GM13976 (cell line): ENCODE results near the gene HDAC5.

Experiments used
- DNase-seq: peaks from one replicate; pipeline ENCODE4 v3.0.0; 2012; ENCODE audit warnings: low spot score
- CTCF ChIP-seq: IDR thresholded peaks from 2 replicates; pipeline ENCODE4 v1.5.1; 2012; ENCODE audit warnings: borderline replicate concordance, mild to moderate bottlenecking; ENCODE audit not compliant: insufficient read depth; ENCODE audit errors: extremely low read depth, missing control alignments, control extremely low read depth
- in situ Hi-C: fragments of 300-500 bp; cut with MboI; formaldehyde crosslinking; loops from one replicate; pipeline ENCODE4 v1.12.0; 2022; ENCODE audit warnings: low sequenced_read_pairs, mixed read lengths, inconsistent platforms; ENCODE audit not compliant: unreplicated experiment

Gene HDAC5

GRCh38 chr17:44074231-44074910 is 49.1 kb downstream of the HDAC5 start:
- in situ Hi-C loops = no loop called here
- no peak for TF ChIP-seq CTCF
- DNase-seq = no peak

- TF ChIP-seq CTCF = no peak
- in situ Hi-C loops = no loop called here
- DNase-seq = no peak
Observed at GRCh38 chr17:44071772-44072171, 51.7 kb downstream of the HDAC5 start.

GRCh38 chr17:44071198-44071520 is 52.3 kb downstream of the HDAC5 start:
- DNase-seq = no peak
- in situ Hi-C loops = no loop called here
- no peak for TF ChIP-seq CTCF

- in situ Hi-C loops = no loop called here
- DNase-seq = peak; percentile 98
- no peak for TF ChIP-seq CTCF
Observed at GRCh38 chr17:44070455-44071197, 52.8 kb downstream of the HDAC5 start, which contains the start of gene G6PC3. G6PC3 (plus strand) TSS chr17:44070735; CDS start chr17:44070966, 231 bp downstream.

- no peak for DNase-seq
- in situ Hi-C loops = no loop called here
- TF ChIP-seq CTCF = no peak
Observed at GRCh38 chr17:44069974-44070454, 53.4 kb downstream of the HDAC5 start.

- in situ Hi-C loops = no loop called here
- no peak for TF ChIP-seq CTCF
Observed at GRCh38 chr17:44067545-44067940, 55.9 kb downstream of the HDAC5 start.

More at GRCh38 chr17:44067545-44067940, 55.9 kb downstream of the HDAC5 start:
- DNase-seq = no peak
